ENCODE results near the gene URB1. TPM values are rescaled to one million over a fixed set of nuclear protein-coding genes. Genes with fewer than 3 reads are reported as not detected.
"Not testable (repeated sequence)": the region's sequence is repeated elsewhere in the genome, so short reads cannot be mapped to it uniquely, and the experiment has no call there.

The URB1 gene
- total RNA-seq, 1 experiment from 2014 or later = 18.1 TPM

- POLR2A ChIA-PET; BruUV-seq (replicated peaks); DNase-seq (ENCODE audit: low read depth, low spot score); H3K9me3 ChIP-seq (ENCODE audit: control insufficient read depth, insufficient read depth, low read depth, low read length); H3K36me3 ChIP-seq (ENCODE audit: control insufficient read depth, insufficient read depth, low read length); CTCF ChIA-PET; H3K27me3 ChIP-seq (ENCODE audit: control insufficient read depth, insufficient read depth, low read length); in situ Hi-C loops (cut with HindIII; ENCODE audit: low pct_unique_long_range_greater_than_20kb, low sequenced_read_pairs); H3K27ac ChIP-seq (ENCODE audit: low read length); intact Hi-C loops (cut with micrococcal nuclease; ENCODE audit: unreplicated experiment); H3K4me1 ChIP-seq (ENCODE audit: control insufficient read depth, insufficient read depth, low read length); ATAC-seq; H3K4me3 ChIP-seq (ENCODE audit: low read depth in 2 of 2, low read length in 2 of 2): not testable (repeated sequence)
Measured at GRCh38 chr21:32432982-32433660, 40.3 kb upstream of the URB1 start.

- Histone ChIP-seq H3K9me3 (ENCODE audit: control insufficient read depth, insufficient read depth, low read depth, low read length) (no peaks in the 10 kb centered on the region), H3K4me1 (ENCODE audit: control insufficient read depth, insufficient read depth, low read length) (no peaks in the 10 kb centered on the region), H3K27me3 (ENCODE audit: control insufficient read depth, insufficient read depth, low read length) (no peaks in the 10 kb centered on the region), H3K27ac (ENCODE audit: low read length) (no peak overlapping the region), H3K4me3 (ENCODE audit: low read depth in 2 of 2, low read length in 2 of 2) (no peak overlapping the region), H3K36me3 (ENCODE audit: control insufficient read depth, insufficient read depth, low read length) (no peaks in the 10 kb centered on the region)
- POLR2A ChIA-PET = no interaction called here
- BruUV-seq (replicated peaks) = no TSS peak
- CTCF ChIA-PET = no interaction called here
- DNase-seq (ENCODE audit: low read depth, low spot score) (no peak), ATAC-seq (no peak)
- in situ Hi-C loops (cut with HindIII; ENCODE audit: low pct_unique_long_range_greater_than_20kb, low sequenced_read_pairs) = no loop called here
- intact Hi-C loops (cut with micrococcal nuclease; ENCODE audit: unreplicated experiment) = no loop called here
- TF ChIP-seq POLR2AphosphoS5 (IDR thresholded peaks at IDR 0.05; ENCODE audit: low read depth, low read length) (no peak), TCF7L2 (IDR thresholded peaks at IDR 0.05; ENCODE audit: low read depth, low read length) (no peak)
Measured at GRCh38 chr21:32427958-32428623, 35.3 kb upstream of the URB1 start.

GRCh38 chr21:32426592-32427051, 33.8 kb upstream of the URB1 start:
- in situ Hi-C loops (cut with HindIII; ENCODE audit: low pct_unique_long_range_greater_than_20kb, low sequenced_read_pairs) = no loop called here

More at GRCh38 chr21:32426592-32427051, 33.8 kb upstream of the URB1 start:
- intact Hi-C loops (cut with micrococcal nuclease; ENCODE audit: unreplicated experiment) = no loop called here
- no peak for DNase-seq (ENCODE audit: low read depth, low spot score)
- Histone ChIP-seq H3K9me3 (ENCODE audit: control insufficient read depth, insufficient read depth, low read depth, low read length) (no peaks in the 10 kb centered on the region), H3K4me1 (ENCODE audit: control insufficient read depth, insufficient read depth, low read length) (no peaks in the 10 kb centered on the region), H3K27me3 (ENCODE audit: control insufficient read depth, insufficient read depth, low read length) (no peaks in the 10 kb centered on the region), H3K4me3 (ENCODE audit: low read depth in 2 of 2, low read length in 2 of 2) (no peak overlapping the region), H3K27ac (ENCODE audit: low read length) (no peak overlapping the region), H3K36me3 (ENCODE audit: control insufficient read depth, insufficient read depth, low read length) (no peaks in the 10 kb centered on the region)
- TF ChIP-seq SIN3A (IDR thresholded peaks at IDR 0.05; ENCODE audit: borderline replicate concordance, insufficient read depth, low read depth, low read length) (no peak), CTCF (IDR thresholded peaks at IDR 0.05) (no peak), TCF7L2 (IDR thresholded peaks at IDR 0.05; ENCODE audit: low read depth, low read length) (no peak), POLR2AphosphoS5 (IDR thresholded peaks at IDR 0.05; ENCODE audit: low read depth, low read length) (no peak), REST (IDR thresholded peaks at IDR 0.05; ENCODE audit: insufficient read depth in 1 of 2, low read depth in 2 of 2, low read length in 1 of 2) (no peak)
- ATAC-seq = peak; percentile 42; the same call in 1 of the 2 replicates
- no TSS peak for BruUV-seq (replicated peaks)
- POLR2A ChIA-PET = no interaction called here
- CTCF ChIA-PET = no interaction called here
